K562 (cell line): ENCODE data around the gene PA2G4. TPM values are rescaled to one million over a fixed set of nuclear protein-coding genes. Genes with fewer than 3 reads are reported as not detected.

Experiments
- BDP1 ChIP-seq: IDR thresholded peaks from 3 replicates; pipeline ENCODE4 v1.6.1; 2011; ENCODE audit not compliant: insufficient read length, insufficient read depth
- CHD7 ChIP-seq: fragments of 200-600 bp; sonication (generic); IDR thresholded peaks from one replicate; pipeline ENCODE4 v1.6.1; 2012; ENCODE audit warnings: mild to moderate bottlenecking, low read depth, low read length, inconsistent platforms
- CREBBP ChIP-seq: IDR thresholded peaks from one replicate; pipeline ENCODE4 v1.6.1; 2012; ENCODE audit warnings: low read depth, mild to moderate bottlenecking, control low read depth, inconsistent platforms, low read length
- EWSR1 ChIP-seq: fragments of 450-650 bp; IDR thresholded peaks from 2 replicates; pipeline ENCODE4 v1.6.1; 2018; ENCODE audit warnings: borderline replicate concordance, mild to moderate bottlenecking, low read depth, moderate library complexity; ENCODE audit not compliant: partially characterized antibody
- GABPB2 ChIP-seq: fragments of 250-450 bp; sonication (Bioruptor Pico); conservative IDR thresholded peaks from 2 replicates; pipeline ENCODE4 v1.5.1; 2021; ENCODE audit warnings: mild to moderate bottlenecking
- GTF2B ChIP-seq: IDR thresholded peaks from 2 replicates; pipeline ENCODE4 v1.6.1; 2011; ENCODE audit not compliant: insufficient read length; ENCODE audit errors: extremely low read depth
- ID3 ChIP-seq, 2 experiments: fragments of 250-450 bp in 1 of 2; fragments of 450-650 bp in 1 of 2; sonication (Bioruptor Pico) in 1 of 2; IDR thresholded peaks; 2 replicates each; pipeline versions ENCODE4 v1.6.1 to v1.8.0; 2016 to 2021; ENCODE audit warnings: mild to moderate bottlenecking in 2 of 2, moderate library complexity in 2 of 2, missing compliant biosample characterization in 1 of 2, missing genetic modification characterization in 1 of 2
- JUND ChIP-seq, 2 experiments: IDR thresholded peaks; 2 replicates in 1 of 2; 3 replicates in 1 of 2; pipeline ENCODE4 v1.6.1; 2011; ENCODE audit warnings: borderline replicate concordance in 2 of 2, low read depth in 2 of 2, low read length in 2 of 2, improper control_type of control experiment in 1 of 2, missing biosample characterization in 1 of 2, missing genetic modification characterization in 1 of 2, missing genetic modification reagents in 1 of 2
- KLF16 ChIP-seq: IDR thresholded peaks from 2 replicates; pipeline ENCODE4 v1.6.1; 2016; ENCODE audit warnings: antibody characterized with exemption
- RBM22 ChIP-seq: fragments of 200-400 bp; formaldehyde crosslinking; IDR thresholded peaks from 2 replicates; pipeline ENCODE4 v1.6.1; 2018; ENCODE audit warnings: low read length, low read depth; ENCODE audit not compliant: poor library complexity, severe bottlenecking
- VEZF1 ChIP-seq: fragments of 200-800 bp; sonication (Bioruptor generic); IDR thresholded peaks from 2 replicates; pipeline ENCODE4 v1.6.1; 2017; ENCODE audit warnings: missing genetic modification characterization, missing compliant biosample characterization
- ZNF695 ChIP-seq: fragments of 450-650 bp; formaldehyde crosslinking; IDR thresholded peaks from 2 replicates; pipeline ENCODE4 v1.4.0; 2020; ENCODE audit warnings: mild to moderate bottlenecking, moderate library complexity
- polyA plus RNA-seq, 8 experiments: library from polyadenylated mRNA; depleted of rRNA in 4 of 8; stranded (reverse) in 5 of 8; unstranded in 3 of 8; fragments of >200 nt; fragmentation: Nextera tagmentation in 2 of 8; fragmentation: Illumina TruSeq in 1 of 8; extraction: Ambion mirVana in 2 of 8; extraction: Trizol in 1 of 8; gene quantifications; 2 replicates each; pipeline versions ENCODE4 v1.2.1 to v1.2.3, GENCODE V29; 2011 to 2014; ENCODE audit warnings: inconsistent platforms in 1 of 8, missing spikeins in 1 of 8
- total RNA-seq, 7 experiments: library from RNA; depleted of rRNA in 6 of 7; stranded (reverse); fragments of >200 nt in 6 of 7; fragmentation: Illumina TruSeq in 2 of 7; extraction: Trizol in 2 of 7; gene quantifications; 2 replicates each; pipeline versions ENCODE4 v1.2.1 to v1.2.3, GENCODE V29; 2011 to 2021; ENCODE audit warnings: low replicate concordance in 1 of 7

Gene PA2G4
- total and polyA plus RNA-seq, 9 of the 15 experiments (the other 6 are each of a cell fraction or from before 2014, with no cell fraction given): 230 to 925 (median 638) TPM

- TF ChIP-seq ID3 (CRISPR knock-in tag; IDR thresholded peaks at IDR 0.05): no peak
- TF ChIP-seq ID3 (tag; IDR thresholded peaks at IDR 0.05): no peak
- TF ChIP-seq VEZF1: peak; percentile 87
- TF ChIP-seq CREBBP: no peak
- peak; percentile 49; the same call in 1 of the 2 replicates for TF ChIP-seq JUND (IDR thresholded peaks at IDR 0.05; ENCODE audit: borderline replicate concordance, low read depth, low read length)
- TF ChIP-seq JUND (tag; IDR thresholded peaks at IDR 0.05; ENCODE audit: borderline replicate concordance, low read depth, low read length): no peak
- no peak for TF ChIP-seq GTF2B
- no peak for TF ChIP-seq EWSR1
- 0 out of 2 replicates have a peak, but pooled peaks have one; percentile 21 for TF ChIP-seq KLF16
- TF ChIP-seq RBM22: no peak
- TF ChIP-seq ZNF695 (CRISPR knock-in tag): no peak
- no peak for TF ChIP-seq CHD7
- TF ChIP-seq BDP1: no peak
- TF ChIP-seq GABPB2: no peak; the same call in 1 of the 2 replicates
Measured at GRCh38 chr12:56119361-56119796, 15.0 kb downstream of the PA2G4 start (continued).
